ENCODE results near the gene RAB35. TPM values are rescaled to one million over a fixed set of nuclear protein-coding genes. Genes with fewer than 3 reads are reported as not detected.

Gene RAB35
- total and polyA plus RNA-seq, 9 of the 15 experiments (the other 6 are each of a cell fraction or from before 2014, with no cell fraction given) = 0.65 to 76.3 (median 38.9) TPM

- Histone ChIP-seq H3K79me2 (ENCODE audit: control insufficient read depth, insufficient read depth, low read length) (peaks cover 50% of the 10 kb centered on the region), H3K4me3 (peak overlapping the region; percentile 75; the same call in 1 of the 2 replicates), H3K4me2 (ENCODE audit: insufficient read depth, low read length) (peak overlapping the region; percentile 88), H3K9me3 (replicated peaks; ENCODE audit: control insufficient read depth, insufficient read depth, low read depth, low read length) (no peaks in the 10 kb centered on the region), H3K9me1 (ENCODE audit: control insufficient read depth, insufficient read depth, low read length) (peaks cover 6% of the 10 kb centered on the region), H3K4me1 (replicated peaks in 1 of 2; ENCODE audit: control insufficient read depth in 2 of 2, insufficient read depth in 2 of 2, low read length in 2 of 2) (peaks cover 15 to 21% of the 10 kb centered on the region in 2 experiments; a peak in 4 of 5 replicates), H3K9ac (ENCODE audit: insufficient read depth in 1 of 2, low read depth in 2 of 2, low read length in 2 of 2) (peak overlapping the region; percentile 73 to 81; a peak in 3 of 4 replicates), H2AFZ (ENCODE audit: low read depth, low read length) (0 out of 2 replicates have a peak overlapping the region, but pooled peaks have one; percentile 16), H3K27me3 (ENCODE audit: control insufficient read depth in 2 of 2, insufficient read depth in 2 of 2, low read length in 2 of 2) (no peaks in the 10 kb centered on the region), H4K20me1 (replicated peaks; ENCODE audit: control insufficient read depth, insufficient read depth, low read length) (peaks cover 10% of the 10 kb centered on the region; the same call in 1 of the 2 replicates), H3K36me3 (ENCODE audit: control insufficient read depth, insufficient read depth, low read length) (peaks cover 27% of the 10 kb centered on the region), H3K27ac (ENCODE audit: extremely low read depth, low read depth, low read length) (no peak overlapping the region; the same call in 1 of the 3 replicates)
- CTCF ChIA-PET (ENCODE audit: low intra/inter-chr PET ratio) = no interaction called here
- ATAC-seq (peak; percentile 16), DNase-seq (ENCODE audit: extremely low read depth in 1 of 4, low spot score in 3 of 4) (peak; percentile 56 to 76 (median 62)), FAIRE-seq (peak; percentile 74)
- BruUV-seq (replicated peaks) = no TSS peak
- POLR2A ChIA-PET = interaction anchor here (0.6 to 6.8 kb wide), 10 partner anchors 8 to 198 kb away, joined by 3 to 54 read pairs (median 4); partner anchors contain the start of genes RNU4-1, RNU4-2 and RPLP0
- 19% methylated on average over 11 of the region's 11 CpGs for WGBS (ENCODE audit: insufficient coverage, low coverage, missing lambda C conversion rate)
- intact Hi-C loops (cut with micrococcal nuclease) = loop anchor here (10.0 kb wide), 1 partner anchor 176 kb away; the partner anchor contains the start of genes RNU4-1 and RNU4-2
- in situ Hi-C loops (cut with MboI) = no loop called here
- TF ChIP-seq BHLHE40 (IDR thresholded peaks at IDR 0.05; ENCODE audit: low read length) (0 out of 2 replicates have a peak, but pooled peaks have one; percentile 6), U2AF1 (optimal IDR thresholded peaks at IDR 0.05; ENCODE audit: low read depth, low read length) (no peak), IFI16 (CRISPR knock-in tag; IDR thresholded peaks at IDR 0.05) (no peak), BACH1 (tag; IDR thresholded peaks at IDR 0.05) (peak; percentile 86), ZBTB8A (IDR thresholded peaks at IDR 0.05; ENCODE audit: partially characterized antibody) (no peak), TAF7 (tag; IDR thresholded peaks at IDR 0.05) (no peak), FOXA3 (CRISPR knock-in tag; conservative IDR thresholded peaks at IDR 0.05 in 1 of 2, IDR thresholded peaks at IDR 0.05 in 1 of 2) (no peak), NCOA2 (IDR thresholded peaks at IDR 0.05; ENCODE audit: partially characterized antibody in 2 of 2) (no peak), ARID1B (IDR thresholded peaks at IDR 0.05) (0 out of 2 replicates have a peak, but pooled peaks have one; percentile 10), TCFL5 (CRISPR knock-in tag; conservative IDR thresholded peaks at IDR 0.05) (no peak), ESRRA (IDR thresholded peaks at IDR 0.05; ENCODE audit: borderline replicate concordance, low read depth) (peak; percentile 72), ZNF184 (CRISPR knock-in tag; IDR thresholded peaks at IDR 0.05) (no peak), GATA2 (CRISPR knock-in tag; IDR thresholded peaks at IDR 0.05) (no peak), TRIM28 (IDR thresholded peaks at IDR 0.05) (no peak), STAT5A (IDR thresholded peaks at IDR 0.05; ENCODE audit: borderline replicate concordance, low read length) (no peak), KLF6 (CRISPR knock-in tag; IDR thresholded peaks at IDR 0.05; ENCODE audit: borderline replicate concordance) (no peak), ETV5 (CRISPR knock-in tag; IDR thresholded peaks at IDR 0.05; ENCODE audit: low read depth) (no peak), SETDB1 (IDR thresholded peaks at IDR 0.05; ENCODE audit: low read length) (no peak)
- TF ChIP-seq, protein P1, sequence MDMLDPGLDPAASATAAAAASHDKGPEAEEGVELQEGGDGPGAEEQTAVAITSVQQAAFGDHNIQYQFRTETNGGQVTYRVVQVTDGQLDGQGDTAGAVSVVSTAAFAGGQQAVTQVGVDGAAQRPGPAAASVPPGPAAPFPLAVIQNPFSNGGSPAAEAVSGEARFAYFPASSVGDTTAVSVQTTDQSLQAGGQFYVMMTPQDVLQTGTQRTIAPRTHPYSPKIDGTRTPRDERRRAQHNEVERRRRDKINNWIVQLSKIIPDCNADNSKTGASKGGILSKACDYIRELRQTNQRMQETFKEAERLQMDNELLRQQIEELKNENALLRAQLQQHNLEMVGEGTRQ (CRISPR knock-in tag; IDR thresholded peaks at IDR 0.05) = no peak
- TF ChIP-seq, protein P2, sequence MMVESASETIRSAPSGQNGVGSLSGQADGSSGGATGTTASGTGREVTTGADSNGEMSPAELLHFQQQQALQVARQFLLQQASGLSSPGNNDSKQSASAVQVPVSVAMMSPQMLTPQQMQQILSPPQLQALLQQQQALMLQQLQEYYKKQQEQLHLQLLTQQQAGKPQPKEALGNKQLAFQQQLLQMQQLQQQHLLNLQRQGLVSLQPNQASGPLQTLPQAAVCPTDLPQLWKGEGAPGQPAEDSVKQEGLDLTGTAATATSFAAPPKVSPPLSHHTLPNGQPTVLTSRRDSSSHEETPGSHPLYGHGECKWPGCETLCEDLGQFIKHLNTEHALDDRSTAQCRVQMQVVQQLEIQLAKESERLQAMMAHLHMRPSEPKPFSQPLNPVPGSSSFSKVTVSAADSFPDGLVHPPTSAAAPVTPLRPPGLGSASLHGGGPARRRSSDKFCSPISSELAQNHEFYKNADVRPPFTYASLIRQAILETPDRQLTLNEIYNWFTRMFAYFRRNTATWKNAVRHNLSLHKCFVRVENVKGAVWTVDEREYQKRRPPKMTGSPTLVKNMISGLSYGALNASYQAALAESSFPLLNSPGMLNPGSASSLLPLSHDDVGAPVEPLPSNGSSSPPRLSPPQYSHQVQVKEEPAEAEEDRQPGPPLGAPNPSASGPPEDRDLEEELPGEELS (CRISPR knock-in tag; IDR thresholded peaks at IDR 0.05; ENCODE audit: borderline replicate concordance) = no peak
Observed at GRCh38 chr12:120118321-120119061, 1.9 kb upstream of the RAB35 start.
